Skeletal muscle satellite cell (primary cell): Measurements from ENCODE around the gene LAMB3.

ENCODE experiments used
- H3K27me3 ChIP-seq: 2 replicates; pipeline ENCODE4 v1.7.0; 2013; ENCODE audit warnings: low read length; ENCODE audit not compliant: control insufficient read depth, insufficient read depth
- H3K36me3 ChIP-seq: 2 replicates; pipeline ENCODE4 v1.7.0; 2013; ENCODE audit warnings: mild to moderate bottlenecking, control low read depth, low read length; ENCODE audit not compliant: insufficient read depth
- H3K4me1 ChIP-seq: 2 replicates; pipeline ENCODE4 v1.7.0; 2013; ENCODE audit warnings: low read length; ENCODE audit not compliant: control insufficient read depth, insufficient read depth
- H3K4me2 ChIP-seq: 2 replicates; pipeline ENCODE4 v1.7.0; 2013; ENCODE audit warnings: mild to moderate bottlenecking, low read length
- H3K4me3 ChIP-seq: 2 replicates; pipeline ENCODE4 v1.7.0; 2013; ENCODE audit warnings: low read length
- H3K9ac ChIP-seq: 2 replicates; pipeline ENCODE4 v1.7.0; 2013; ENCODE audit warnings: mild to moderate bottlenecking, low read depth, low read length, moderate library complexity
- H3K9me3 ChIP-seq: replicated peaks from 2 replicates; pipeline ENCODE4 v1.7.0; 2013; ENCODE audit warnings: mild to moderate bottlenecking, control low read depth, low read length

LAMB3 gene

GRCh38 chr1:209678981-209679539, 26.8 kb upstream of the LAMB3 start:
- Histone ChIP-seq H3K4me3 (no peak overlapping the region), H3K4me1 (peaks cover 14% of the 10 kb centered on the region), H3K4me2 (no peak overlapping the region), H3K9ac (no peak overlapping the region), H3K36me3 (no peaks in the 10 kb centered on the region), H3K9me3 (no peaks in the 10 kb centered on the region), H3K27me3 (peaks cover 60% of the 10 kb centered on the region)

DNA sequence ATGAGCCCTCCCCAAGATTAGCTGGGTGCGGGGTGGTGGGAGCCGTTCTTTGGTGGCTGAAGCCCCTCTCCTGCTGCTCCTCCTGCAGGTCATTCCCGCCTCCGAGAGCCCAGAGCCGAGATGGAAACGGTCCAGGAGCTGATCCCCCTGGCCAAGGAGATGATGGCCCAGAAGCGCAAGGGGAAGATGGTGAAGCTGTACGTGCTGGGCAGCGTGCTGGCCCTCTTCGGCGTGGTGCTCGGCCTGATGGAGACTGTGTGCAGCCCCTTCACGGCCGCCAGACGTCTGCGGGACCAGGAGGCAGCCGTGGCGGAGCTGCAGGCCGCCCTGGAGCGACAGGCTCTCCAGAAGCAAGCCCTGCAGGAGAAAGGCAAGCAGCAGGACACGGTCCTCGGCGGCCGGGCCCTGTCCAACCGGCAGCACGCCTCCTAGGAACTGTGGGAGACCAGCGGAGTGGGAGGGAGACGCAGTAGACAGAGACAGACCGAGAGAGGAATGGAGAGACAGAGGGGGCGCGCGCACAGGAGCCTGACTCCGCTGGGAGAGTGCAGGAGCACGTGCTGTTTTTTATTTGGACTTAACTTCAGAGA, 23.4 kb upstream of the LAMB3 start:
- Histone ChIP-seq H3K4me1 (peaks cover 19% of the 10 kb centered on the region), H3K4me2 (peak overlapping the region; percentile 96), H3K36me3 (no peaks in the 10 kb centered on the region), H3K27me3 (peaks cover 74% of the 10 kb centered on the region), H3K4me3 (peak overlapping the region; percentile 75), H3K9ac (no peak overlapping the region), H3K9me3 (no peaks in the 10 kb centered on the region)

GRCh38 chr1:209674957-209675564, 22.8 kb upstream of the LAMB3 start, which contains the start of gene G0S2:
TSS of gene G0S2 (plus strand) at chr1:209675412. CDS start at chr1:209675685, 273 bp downstream.
- Histone ChIP-seq H3K27me3 (peaks cover 75% of the 10 kb centered on the region), H3K9me3 (no peaks in the 10 kb centered on the region), H3K36me3 (no peaks in the 10 kb centered on the region), H3K4me2 (peak within 1 kb of the TSS; percentile 96), H3K4me3 (peak within 1 kb of the TSS; percentile 75), H3K9ac (no peak within 1 kb of the TSS), H3K4me1 (peaks cover 19% of the 10 kb centered on the region)

DNA sequence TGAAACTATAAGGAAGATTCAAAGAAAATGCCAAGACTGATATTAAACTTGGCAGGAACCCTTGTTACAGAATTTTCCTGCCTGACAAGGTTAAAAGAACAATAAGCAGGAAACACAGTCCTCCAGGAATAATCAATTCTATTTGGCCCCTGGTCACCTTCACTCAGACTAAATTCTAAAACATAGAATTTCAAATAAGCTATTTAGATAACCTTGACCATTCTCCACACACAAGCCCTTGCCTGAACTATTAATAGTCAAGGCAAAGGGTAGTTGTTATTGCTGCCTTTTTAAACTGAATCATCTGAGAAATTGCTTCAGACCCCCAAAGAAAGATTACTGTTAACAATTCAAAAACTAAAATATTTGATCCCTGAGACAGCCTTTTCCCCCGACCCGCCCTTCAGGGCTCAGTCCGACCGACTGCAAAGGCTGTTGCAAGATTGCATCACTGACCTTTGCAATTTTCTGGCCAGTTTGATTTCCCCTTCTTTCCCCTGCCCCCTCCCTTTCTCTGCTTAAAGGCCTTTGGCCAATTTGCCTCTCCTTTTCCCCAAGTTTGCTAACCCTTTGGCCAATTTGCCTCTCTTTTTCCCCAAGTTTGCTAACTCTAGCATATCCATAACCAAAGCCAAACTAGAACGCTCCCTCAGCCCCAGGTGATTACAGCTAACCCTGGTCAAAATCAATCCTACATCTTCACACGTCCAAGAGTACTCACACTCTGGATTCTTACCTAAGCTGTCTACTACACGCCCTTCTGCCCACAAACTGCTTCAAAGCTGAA, 21.6 kb upstream of the LAMB3 start:
- Histone ChIP-seq H3K9ac (no peak overlapping the region), H3K27me3 (peaks cover 74% of the 10 kb centered on the region), H3K4me3 (no peak overlapping the region), H3K36me3 (no peaks in the 10 kb centered on the region), H3K9me3 (no peaks in the 10 kb centered on the region), H3K4me2 (no peak overlapping the region), H3K4me1 (peaks cover 19% of the 10 kb centered on the region)

GRCh38 chr1:209672705-209673630, 20.7 kb upstream of the LAMB3 start:
- no peaks in the 10 kb centered on the region for H3K9me3 ChIP-seq
- no peak overlapping the region for H3K9ac ChIP-seq
- H3K4me2 ChIP-seq: no peak overlapping the region
- H3K4me1 ChIP-seq: peaks cover 19% of the 10 kb centered on the region
- H3K4me3 ChIP-seq: no peak overlapping the region
- H3K27me3 ChIP-seq: peaks cover 68% of the 10 kb centered on the region
- H3K36me3 ChIP-seq: no peaks in the 10 kb centered on the region

DNA sequence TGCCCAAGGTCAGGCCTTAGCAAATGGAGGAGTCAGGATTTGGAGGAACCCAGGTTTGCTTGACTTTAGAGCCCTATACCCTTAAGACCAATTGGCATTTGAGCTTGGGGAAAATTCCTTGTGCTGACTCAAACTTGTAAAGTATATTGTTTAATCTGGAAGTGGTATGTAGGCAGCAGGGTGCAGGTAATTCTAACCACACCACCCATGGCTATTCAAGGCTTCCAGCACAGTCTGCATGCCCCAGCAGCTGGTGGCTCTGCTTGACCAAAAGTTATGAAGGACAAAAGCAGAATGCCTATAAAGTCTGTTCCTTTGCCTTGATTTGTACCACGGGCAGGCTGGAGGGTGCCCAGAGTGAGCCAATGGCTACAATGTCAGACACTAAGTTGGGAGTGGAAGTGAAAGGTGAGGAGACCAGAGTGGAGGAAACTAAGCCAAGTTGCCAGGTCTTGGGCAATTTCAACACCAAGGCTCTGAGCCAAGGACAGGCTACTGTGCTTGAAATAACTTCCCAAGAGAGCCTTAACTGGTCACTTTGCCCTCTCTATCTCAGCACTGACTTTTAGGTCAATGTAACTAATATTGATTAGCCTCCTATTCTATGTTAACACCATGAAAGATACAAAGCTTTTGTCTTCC, 18.3 kb upstream of the LAMB3 start:
- H3K9ac ChIP-seq: no peak overlapping the region
- H3K4me2 ChIP-seq: no peak overlapping the region
- no peaks in the 10 kb centered on the region for H3K36me3 ChIP-seq
- peaks cover 60% of the 10 kb centered on the region for H3K27me3 ChIP-seq
- no peaks in the 10 kb centered on the region for H3K9me3 ChIP-seq
- peaks cover 13% of the 10 kb centered on the region for H3K4me1 ChIP-seq
- H3K4me3 ChIP-seq: no peak overlapping the region

- Histone ChIP-seq H3K9ac (no peak overlapping the region), H3K4me2 (no peak overlapping the region), H3K27me3 (peaks cover 33% of the 10 kb centered on the region), H3K4me1 (no peaks in the 10 kb centered on the region), H3K36me3 (no peaks in the 10 kb centered on the region), H3K4me3 (no peak overlapping the region), H3K9me3 (no peaks in the 10 kb centered on the region)
Measured at GRCh38 chr1:209667708-209668107, 15.5 kb upstream of the LAMB3 start.

DNA sequence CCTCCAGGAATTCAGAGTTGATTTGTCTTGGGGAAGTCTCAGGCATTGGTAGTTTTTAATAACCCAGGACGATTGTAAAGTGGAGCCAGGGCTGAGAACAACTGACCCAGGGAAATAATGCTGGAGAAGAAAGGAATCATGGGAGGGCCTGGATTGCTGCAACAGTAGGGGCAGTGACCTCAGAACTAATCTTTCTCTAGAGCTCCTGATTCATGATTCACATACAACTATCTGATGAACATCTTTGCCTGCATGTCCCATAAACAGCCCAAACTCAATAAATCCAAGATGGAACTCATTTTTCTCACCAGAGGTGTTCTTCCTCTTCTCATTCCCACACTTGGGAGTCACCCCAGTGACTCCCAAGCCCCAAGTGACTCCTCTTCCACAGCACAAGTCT, 14.9 kb upstream of the LAMB3 start:
- no peak overlapping the region for H3K9ac ChIP-seq

DNA sequence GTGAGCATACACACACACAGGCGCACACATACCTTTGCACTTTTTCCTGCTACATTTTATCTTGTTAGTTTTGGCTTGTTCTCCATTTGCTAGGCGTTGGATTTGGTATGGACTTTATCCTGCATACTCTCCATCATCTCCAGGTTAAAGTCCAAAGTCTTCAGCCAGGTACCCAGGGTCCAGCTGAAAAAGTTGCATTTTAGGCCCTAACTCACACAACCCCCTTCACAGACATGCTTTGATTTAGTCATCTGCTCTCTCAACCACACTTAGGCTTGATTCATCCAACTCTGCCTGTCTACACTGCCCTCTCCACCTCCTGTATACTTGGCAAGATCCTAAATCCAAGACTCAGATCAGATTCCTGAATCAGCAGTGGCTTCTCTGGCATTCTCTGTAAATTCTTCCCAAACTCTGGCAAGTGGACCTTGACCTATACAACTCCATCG, 10.7 kb upstream of the LAMB3 start:
- no peaks in the 10 kb centered on the region for H3K9me3 ChIP-seq
- H3K4me2 ChIP-seq: no peak overlapping the region
- H3K36me3 ChIP-seq: no peaks in the 10 kb centered on the region
- H3K4me3 ChIP-seq: no peak overlapping the region
- no peak overlapping the region for H3K9ac ChIP-seq
- H3K27me3 ChIP-seq: peaks cover 5% of the 10 kb centered on the region
- H3K4me1 ChIP-seq: no peaks in the 10 kb centered on the region

More for the DNA sequence above, 14.9 kb upstream of the LAMB3 start:
- Histone ChIP-seq H3K4me2 (no peak overlapping the region), H3K9me3 (no peaks in the 10 kb centered on the region), H3K4me3 (no peak overlapping the region), H3K27me3 (peaks cover 30% of the 10 kb centered on the region), H3K4me1 (no peaks in the 10 kb centered on the region), H3K36me3 (no peaks in the 10 kb centered on the region)

DNA sequence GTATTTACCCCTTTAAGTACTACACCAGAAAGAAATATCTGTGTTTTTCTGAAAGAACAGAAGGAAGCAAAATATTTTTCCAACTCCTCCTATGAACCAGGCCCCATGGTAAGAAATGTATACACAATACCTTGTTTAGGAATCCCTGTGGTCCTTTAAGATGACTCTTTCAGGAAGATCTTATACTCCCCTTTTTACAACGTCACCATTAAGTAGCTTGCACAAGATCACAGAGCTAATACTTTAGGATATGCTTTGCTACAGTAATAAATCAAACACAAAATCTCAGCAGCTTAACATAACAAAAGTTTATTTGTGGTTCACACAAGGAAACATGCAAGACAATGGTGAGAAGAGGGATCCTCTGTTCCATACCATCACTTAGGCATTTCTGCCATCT, 8.8 kb upstream of the LAMB3 start:
- H3K36me3 ChIP-seq: no peaks in the 10 kb centered on the region
- no peak overlapping the region for H3K4me2 ChIP-seq
- no peaks in the 10 kb centered on the region for H3K9me3 ChIP-seq
- no peak overlapping the region for H3K4me3 ChIP-seq
- no peaks in the 10 kb centered on the region for H3K4me1 ChIP-seq
- no peak overlapping the region for H3K9ac ChIP-seq
- no peaks in the 10 kb centered on the region for H3K27me3 ChIP-seq
